Calu3 (cell line): ENCODE data around the gene TMEM30B. TPM values are rescaled to one million over a fixed set of nuclear protein-coding genes. Genes with fewer than 3 reads are reported as not detected.
"Not testable (repeated sequence)": the region's sequence is repeated elsewhere in the genome, so short reads cannot be mapped to it uniquely, and the experiment has no call there.

Experiments used
- BruUV-seq: library from RNA; stranded (reverse); fragments of 400-500 nt; replicated peaks from 2 replicates; lab custom pipeline; 2021; lab: Mats Ljungman, UMichigan
- CTCF ChIA-PET: fragments of 300-600 bp; sonication (Branson Sonifier 250); formaldehyde crosslinking; loops from one replicate; lab custom pipeline; 2022; ENCODE audit warnings: antibody characterized with exemption; lab: Charles Lee
- DNase-seq: peaks from one replicate; pipeline ENCODE4 v3.0.0; 2022
- H3K27ac Mint-ChIP-seq: one replicate; pipeline ENCODE4 v1.8.0; 2022; ENCODE audit warnings: mixed read lengths; ENCODE audit not compliant: unreplicated experiment
- H3K27me3 Mint-ChIP-seq: one replicate; pipeline ENCODE4 v1.8.0; 2022; ENCODE audit warnings: mixed read lengths; ENCODE audit not compliant: unreplicated experiment
- H3K36me3 Mint-ChIP-seq: one replicate; pipeline ENCODE4 v1.8.0; 2022; ENCODE audit warnings: mild to moderate bottlenecking, moderate library complexity, mixed read lengths; ENCODE audit not compliant: insufficient read depth, unreplicated experiment
- H3K4me1 Mint-ChIP-seq: one replicate; pipeline ENCODE4 v1.8.0; 2022; ENCODE audit warnings: mild to moderate bottlenecking, low read depth, mixed read lengths; ENCODE audit not compliant: unreplicated experiment
- H3K4me3 Mint-ChIP-seq: one replicate; pipeline ENCODE4 v1.8.0; 2022; ENCODE audit warnings: mild to moderate bottlenecking, low read depth, moderate library complexity, mixed read lengths; ENCODE audit not compliant: unreplicated experiment
- H3K9me3 Mint-ChIP-seq: one replicate; pipeline ENCODE4 v1.8.0; 2022; ENCODE audit warnings: low read depth, mixed read lengths; ENCODE audit not compliant: unreplicated experiment
- intact Hi-C: fragments of 100-400 bp; cut with micrococcal nuclease; formaldehyde crosslinking; loops from one replicate; pipeline ENCODE4 v1.10.0; 2022; ENCODE audit not compliant: unreplicated experiment
- total RNA-seq: library from RNA; stranded (reverse); gene quantifications from 2 replicates; pipeline ENCODE4 v1.2.3, GENCODE V29; 2022
- TF ChIP-seq, protein P1 (sequence below): fragments of 200-600 bp; IDR thresholded peaks from one replicate; pipeline ENCODE4 v1.8.0; 2022; ENCODE audit warnings: antibody characterized with exemption; ENCODE audit not compliant: unreplicated experiment

The TMEM30B gene
- total RNA-seq, 1 experiment from 2014 or later, result 55.5 TPM

DNA sequence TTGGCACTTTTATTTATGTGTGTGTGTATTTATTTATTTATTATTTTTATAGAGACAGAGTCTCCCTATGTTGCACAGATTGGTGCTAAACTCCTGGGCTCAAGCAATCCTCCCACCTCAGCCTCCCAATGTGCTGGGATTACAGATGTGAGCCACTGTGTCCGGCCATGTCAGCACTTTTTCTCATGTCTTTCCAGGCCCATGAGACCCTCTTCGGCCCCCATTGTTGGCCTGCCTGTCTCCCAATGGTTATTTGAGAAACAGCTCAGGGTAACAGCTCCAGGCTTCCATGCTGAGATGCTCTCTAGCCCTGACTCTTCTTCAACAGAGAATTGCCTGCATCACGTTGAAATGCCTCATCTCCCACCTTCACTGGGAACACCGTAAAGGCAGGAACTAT, 34.4 kb downstream of the TMEM30B start:
- H3K27ac Mint-ChIP-seq, result no peak overlapping the region
- H3K27me3 Mint-ChIP-seq, result no peaks in the 10 kb centered on the region
- CTCF ChIA-PET, result no interaction called here
- H3K9me3 Mint-ChIP-seq, result peaks cover under 1% of the 10 kb centered on the region
- TF ChIP-seq, protein P1, sequence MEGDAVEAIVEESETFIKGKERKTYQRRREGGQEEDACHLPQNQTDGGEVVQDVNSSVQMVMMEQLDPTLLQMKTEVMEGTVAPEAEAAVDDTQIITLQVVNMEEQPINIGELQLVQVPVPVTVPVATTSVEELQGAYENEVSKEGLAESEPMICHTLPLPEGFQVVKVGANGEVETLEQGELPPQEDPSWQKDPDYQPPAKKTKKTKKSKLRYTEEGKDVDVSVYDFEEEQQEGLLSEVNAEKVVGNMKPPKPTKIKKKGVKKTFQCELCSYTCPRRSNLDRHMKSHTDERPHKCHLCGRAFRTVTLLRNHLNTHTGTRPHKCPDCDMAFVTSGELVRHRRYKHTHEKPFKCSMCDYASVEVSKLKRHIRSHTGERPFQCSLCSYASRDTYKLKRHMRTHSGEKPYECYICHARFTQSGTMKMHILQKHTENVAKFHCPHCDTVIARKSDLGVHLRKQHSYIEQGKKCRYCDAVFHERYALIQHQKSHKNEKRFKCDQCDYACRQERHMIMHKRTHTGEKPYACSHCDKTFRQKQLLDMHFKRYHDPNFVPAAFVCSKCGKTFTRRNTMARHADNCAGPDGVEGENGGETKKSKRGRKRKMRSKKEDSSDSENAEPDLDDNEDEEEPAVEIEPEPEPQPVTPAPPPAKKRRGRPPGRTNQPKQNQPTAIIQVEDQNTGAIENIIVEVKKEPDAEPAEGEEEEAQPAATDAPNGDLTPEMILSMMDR, result no peak
- H3K36me3 Mint-ChIP-seq, result no peaks in the 10 kb centered on the region
- no TSS peak for BruUV-seq
- no peaks in the 10 kb centered on the region for H3K4me1 Mint-ChIP-seq
- intact Hi-C loops, result no loop called here
- no peak overlapping the region for H3K4me3 Mint-ChIP-seq
- DNase-seq, result no peak

DNA sequence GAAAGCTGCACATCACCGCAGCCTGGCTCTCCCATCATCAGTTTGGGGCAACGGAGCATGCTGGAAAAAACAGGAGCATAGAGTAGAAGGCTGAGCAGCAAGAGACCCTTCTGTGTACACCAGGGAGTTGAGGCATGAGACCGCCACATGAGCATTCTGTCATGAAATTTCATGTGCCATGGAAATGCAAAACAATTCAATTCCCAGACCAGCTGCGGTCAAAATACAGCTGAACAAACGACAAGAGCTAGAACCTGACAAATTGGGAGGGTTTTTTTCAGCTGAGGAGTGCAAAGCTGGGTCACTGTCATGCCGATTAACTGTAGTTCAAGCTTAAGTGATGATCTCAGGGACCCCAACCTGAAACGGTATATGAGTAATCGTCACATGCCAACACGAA, 37.1 kb downstream of the TMEM30B start:
- Mint-ChIP-seq H3K36me3 (no peaks in the 10 kb centered on the region), H3K27ac (no peak overlapping the region), H3K4me3 (no peak overlapping the region), H3K27me3 (no peaks in the 10 kb centered on the region), H3K9me3 (peaks cover 6% of the 10 kb centered on the region), H3K4me1 (no peaks in the 10 kb centered on the region)
- CTCF ChIA-PET, result interaction anchor here (0.6 to 0.7 kb wide), 2 partner anchors 20 to 1506 kb away, joined by 3 to 4 read pairs; no protein-coding TSS in a partner anchor
- no peak for DNase-seq
- TF ChIP-seq, protein P1, result no peak
- intact Hi-C loops, result no loop called here
- BruUV-seq, result no TSS peak

DNA sequence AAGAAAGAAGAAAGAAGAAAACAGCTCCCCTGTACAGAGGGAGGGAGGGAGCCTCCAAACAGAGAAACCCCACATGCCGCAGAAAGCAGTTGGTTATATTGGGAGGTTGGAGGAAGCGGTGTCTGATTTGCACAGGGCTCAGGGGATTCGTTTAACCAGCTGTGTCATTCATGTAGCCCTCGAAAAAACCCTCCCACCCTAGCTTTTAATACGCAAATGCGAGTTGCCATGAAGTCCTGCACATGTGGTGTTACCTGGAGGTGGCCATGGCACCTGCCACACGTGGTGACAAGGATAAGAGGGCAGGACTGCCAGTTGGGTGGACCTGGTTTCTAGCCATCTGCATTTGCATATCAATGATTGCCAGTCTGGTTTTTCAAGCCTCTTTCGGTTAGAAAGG, 40.9 kb downstream of the TMEM30B start:
- intact Hi-C loops, result no loop called here
- no peak overlapping the region for H3K27ac Mint-ChIP-seq
- no TSS peak for BruUV-seq

DNA sequence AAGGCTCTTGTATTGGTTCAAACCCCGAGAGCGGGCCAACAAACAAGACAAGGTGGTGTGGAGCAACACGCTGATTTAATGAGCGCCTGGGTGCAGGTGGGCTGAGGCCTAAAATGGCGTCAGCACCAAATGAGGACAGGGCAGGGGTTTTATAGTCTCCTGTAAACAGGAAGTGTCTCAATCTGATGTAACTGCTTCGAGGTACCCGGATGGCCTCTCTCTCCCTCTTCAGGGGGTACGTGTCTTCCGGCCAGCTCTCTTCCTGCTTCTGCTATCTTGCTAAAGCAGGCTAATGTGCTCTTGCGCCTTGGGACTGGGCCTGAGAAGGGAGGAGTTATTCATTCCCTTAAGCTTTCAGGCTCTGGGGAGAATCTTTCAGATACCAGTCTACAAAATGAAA, 41.9 kb downstream of the TMEM30B start:
- BruUV-seq, H3K27ac Mint-ChIP-seq, intact Hi-C loops, H3K4me1 Mint-ChIP-seq, H3K9me3 Mint-ChIP-seq, H3K36me3 Mint-ChIP-seq, H3K27me3 Mint-ChIP-seq, DNase-seq, H3K4me3 Mint-ChIP-seq: not testable (repeated sequence)
- CTCF ChIA-PET, result interaction anchor here (0.6 kb wide), 2 partner anchors 34 to 657 kb away, joined by 3 to 4 read pairs; no protein-coding TSS in a partner anchor

More for the DNA sequence above, 40.9 kb downstream of the TMEM30B start:
- no peak for DNase-seq
- H3K27me3 Mint-ChIP-seq, result no peaks in the 10 kb centered on the region
- no peaks in the 10 kb centered on the region for H3K4me1 Mint-ChIP-seq
- CTCF ChIA-PET, result interaction anchor here (0.6 kb wide), 1 partner anchor 658 kb away, joined by 3 read pairs; no protein-coding TSS in a partner anchor
- peaks cover 6% of the 10 kb centered on the region for H3K9me3 Mint-ChIP-seq
- H3K36me3 Mint-ChIP-seq, result no peaks in the 10 kb centered on the region
- no peak overlapping the region for H3K4me3 Mint-ChIP-seq
- TF ChIP-seq, protein P1, result no peak

DNA sequence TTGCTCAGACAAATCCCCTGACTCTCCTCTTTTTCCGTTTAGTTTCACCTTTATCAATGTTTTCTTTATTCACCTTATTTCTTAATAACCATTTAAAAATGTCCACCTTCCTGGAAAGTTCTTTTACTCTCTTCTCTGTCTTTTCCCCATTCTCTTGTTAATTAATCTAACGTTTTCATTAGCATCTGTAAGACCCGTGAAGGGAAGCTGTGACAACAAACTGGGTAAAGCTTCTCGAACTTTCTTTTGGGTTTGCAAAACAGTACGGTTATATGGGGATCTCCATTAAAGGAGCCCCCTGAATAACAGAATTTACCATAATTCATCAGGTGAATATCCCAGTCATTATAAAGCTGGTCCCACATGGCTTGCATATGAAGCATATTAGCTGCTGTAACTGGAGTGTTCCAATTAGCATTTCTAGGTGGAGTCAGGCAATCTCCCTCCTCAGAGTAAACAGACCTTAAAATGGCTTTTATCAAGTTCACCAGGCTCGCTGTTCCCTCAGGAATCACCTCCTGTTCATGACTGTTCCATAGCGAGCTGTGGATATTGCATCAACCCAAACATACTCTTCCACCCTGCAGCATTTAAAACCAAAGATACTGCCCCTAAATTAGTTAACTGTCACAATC, 42.4 kb downstream of the TMEM30B start:
- Mint-ChIP-seq H3K27me3 (no peaks in the 10 kb centered on the region), H3K27ac (no peak overlapping the region), H3K9me3 (peaks cover 6% of the 10 kb centered on the region), H3K4me1 (no peaks in the 10 kb centered on the region), H3K4me3 (no peak overlapping the region), H3K36me3 (no peaks in the 10 kb centered on the region)
- no TSS peak for BruUV-seq
- intact Hi-C loops, result no loop called here
- no peak for DNase-seq
- CTCF ChIA-PET, result interaction anchor here (0.6 kb wide), 1 partner anchor 34 kb away, joined by 4 read pairs; no protein-coding TSS in a partner anchor
- TF ChIP-seq, protein P1, result no peak
